Sciatic nerve (tissue), 2 donors: ENCODE data around the gene FEZ2. TPM values are rescaled to one million over a fixed set of nuclear protein-coding genes. Genes with fewer than 3 reads are reported as not detected.

Experiments
- ATAC-seq: fragments of 200-7000 bp; cut with Tn5 transposase; one replicate; pipeline ENCODE4 v1.9.1; 2020; ENCODE audit warnings: mild to moderate bottlenecking, moderate library complexity
- DNase-seq: peaks from one replicate; pipeline ENCODE4 v3.0.0-alpha.2; 2020; ENCODE audit warnings: low spot score
- intact Hi-C: fragments of 100-400 bp; cut with DNase I; formaldehyde crosslinking; loops from one replicate; pipeline ENCODE4 v1.14.2; 2022
- total RNA-seq: library from RNA; stranded (reverse); fragmentation: NEBNext Ultra II Directional; extraction: Animal tissue kit (Norgen Biotek cat#: 25700); gene quantifications from one replicate; pipeline ENCODE4 v1.2.1, GENCODE V29; 2021
- donor health status: DM: no; HTN: no; CAD: no.
- donor health status: DM: no; HTN: no; CAD: no.

Gene FEZ2
- total RNA-seq, 1 donor from 2014 or later = 89.8 TPM

GRCh38 chr2:36594849-36595248 lies 3.1 kb downstream of the FEZ2 start:
- DNase-seq (no peak), ATAC-seq (no peak)
- intact Hi-C loops = no loop called here

DNA sequence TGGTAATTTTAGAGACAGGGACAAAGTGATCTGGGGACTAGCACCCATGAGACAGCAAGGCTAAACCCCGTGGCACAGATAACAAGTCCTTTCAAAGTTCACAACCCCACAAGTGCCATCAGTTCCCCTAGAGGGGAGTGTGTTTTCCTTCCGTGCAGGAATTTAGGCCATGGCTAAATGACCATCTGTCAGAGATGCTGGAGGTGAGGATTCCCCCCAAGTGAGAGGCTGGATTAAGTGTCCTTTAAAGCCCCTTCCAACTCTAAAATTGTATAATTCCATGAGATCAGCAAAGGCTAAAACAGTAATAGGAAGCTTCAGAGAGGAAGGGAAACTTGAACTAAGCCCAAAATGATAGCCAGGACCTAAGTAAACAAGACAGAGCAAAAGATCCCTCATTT lies 8.7 kb downstream of the FEZ2 start:
- DNase-seq = no peak
- ATAC-seq = peak; percentile 26
- intact Hi-C loops = no loop called here

DNA sequence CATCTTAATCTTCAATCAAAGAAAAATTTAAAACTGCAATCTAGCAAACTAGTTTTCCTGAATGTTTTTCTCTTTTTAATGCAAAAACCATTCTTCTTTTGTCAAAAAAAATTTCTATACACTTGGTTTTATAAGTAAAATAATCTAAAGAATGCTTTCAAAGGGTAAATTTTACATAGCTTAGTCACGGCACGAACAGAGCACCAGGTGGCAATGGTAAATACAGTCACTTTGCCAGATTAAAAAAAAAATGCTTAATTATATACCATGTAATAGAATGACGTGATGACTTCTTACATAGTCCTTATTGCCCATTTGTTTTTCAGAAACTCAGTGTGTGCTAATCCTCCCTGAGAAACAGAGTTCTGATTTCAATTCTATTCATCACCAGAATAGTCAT lies 10.4 kb downstream of the FEZ2 start:
- DNase-seq (no peak), ATAC-seq (no peak)
- intact Hi-C loops = no loop called here

GRCh38 chr2:36587101-36587500 lies 10.9 kb downstream of the FEZ2 start:
- intact Hi-C loops = no loop called here
- no peak for ATAC-seq
- DNase-seq = no peak

DNA sequence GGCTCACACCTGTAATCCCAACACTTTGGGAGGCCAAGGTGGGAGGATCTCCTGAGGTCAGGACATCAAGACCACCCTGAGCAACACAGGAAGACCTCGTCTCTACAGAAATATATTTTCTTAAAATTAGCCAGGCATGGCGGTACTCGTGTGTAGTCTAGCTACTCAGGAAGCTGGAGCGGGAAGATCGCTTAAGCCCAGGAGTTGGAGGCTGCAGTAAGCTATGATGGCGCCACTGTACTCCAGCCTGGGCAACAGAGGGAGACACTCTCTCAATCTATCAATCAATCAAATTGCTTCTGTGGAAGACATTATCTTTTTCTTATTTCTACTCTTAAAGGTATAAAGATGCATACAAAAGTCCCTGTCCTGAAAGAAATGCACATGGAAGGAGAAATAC lies 11.3 kb downstream of the FEZ2 start:
- intact Hi-C loops = no loop called here
- DNase-seq (no peak), ATAC-seq (no peak)

DNA sequence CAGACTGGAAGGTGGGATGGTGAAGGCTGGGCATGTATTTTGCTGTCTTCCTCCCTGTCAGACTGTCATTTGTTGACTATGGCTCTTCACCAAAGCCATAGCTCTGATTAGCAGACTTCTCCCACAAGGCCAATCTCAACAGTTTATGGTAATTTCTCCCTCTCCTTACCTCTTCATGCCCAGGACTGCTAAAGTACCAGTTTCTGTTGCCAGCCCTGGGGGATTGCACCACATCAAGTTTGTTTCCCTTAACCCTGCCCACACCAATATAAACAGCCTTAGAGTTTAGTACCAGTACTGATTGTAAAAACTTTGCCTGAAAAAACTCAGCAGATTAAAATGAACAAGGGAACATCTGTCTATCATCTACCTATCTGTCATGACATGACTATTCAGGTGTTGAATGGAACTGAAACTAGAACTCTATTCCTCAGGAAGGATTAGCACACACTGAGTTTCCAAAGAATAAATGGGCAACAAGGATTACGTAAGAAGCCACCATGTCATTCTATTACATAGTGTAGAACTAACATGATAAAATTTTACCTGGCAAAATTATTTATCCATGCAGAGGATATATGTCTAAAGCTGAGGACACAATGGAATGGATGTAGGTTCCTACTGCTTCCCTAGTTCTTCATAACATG lies 13.7 kb downstream of the FEZ2 start:
- intact Hi-C loops = no loop called here
- DNase-seq (no peak), ATAC-seq (no peak)

DNA sequence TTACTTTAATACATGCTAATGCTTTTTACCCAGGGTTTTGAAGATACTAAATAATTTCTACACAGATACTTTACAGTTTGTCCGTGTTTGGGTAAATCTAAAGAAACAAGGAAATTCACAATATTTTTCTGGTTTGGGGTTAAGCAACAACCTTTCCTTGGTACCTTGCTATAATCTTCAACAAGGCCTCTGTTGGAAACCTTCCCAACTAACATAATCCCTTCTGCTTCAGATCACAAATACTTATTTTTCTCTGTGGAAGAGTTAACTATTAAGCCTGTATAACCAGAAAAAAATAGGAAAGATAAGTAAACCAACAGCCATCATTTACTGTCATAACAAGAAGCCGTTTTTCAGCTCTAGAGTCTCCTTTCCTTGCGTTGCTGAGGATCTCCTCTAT lies 15.0 kb downstream of the FEZ2 start:
- intact Hi-C loops = no loop called here
- no peak for ATAC-seq

GRCh38 chr2:36582538-36582937 lies 15.4 kb downstream of the FEZ2 start:
- intact Hi-C loops = no loop called here
- ATAC-seq = no peak
- DNase-seq = no peak

More for the DNA sequence above, 15.0 kb downstream of the FEZ2 start:
- DNase-seq = no peak

- no peak for DNase-seq
- intact Hi-C loops = no loop called here
- no peak for ATAC-seq
Observed at GRCh38 chr2:36579297-36579664, 18.7 kb downstream of the FEZ2 start.

DNA sequence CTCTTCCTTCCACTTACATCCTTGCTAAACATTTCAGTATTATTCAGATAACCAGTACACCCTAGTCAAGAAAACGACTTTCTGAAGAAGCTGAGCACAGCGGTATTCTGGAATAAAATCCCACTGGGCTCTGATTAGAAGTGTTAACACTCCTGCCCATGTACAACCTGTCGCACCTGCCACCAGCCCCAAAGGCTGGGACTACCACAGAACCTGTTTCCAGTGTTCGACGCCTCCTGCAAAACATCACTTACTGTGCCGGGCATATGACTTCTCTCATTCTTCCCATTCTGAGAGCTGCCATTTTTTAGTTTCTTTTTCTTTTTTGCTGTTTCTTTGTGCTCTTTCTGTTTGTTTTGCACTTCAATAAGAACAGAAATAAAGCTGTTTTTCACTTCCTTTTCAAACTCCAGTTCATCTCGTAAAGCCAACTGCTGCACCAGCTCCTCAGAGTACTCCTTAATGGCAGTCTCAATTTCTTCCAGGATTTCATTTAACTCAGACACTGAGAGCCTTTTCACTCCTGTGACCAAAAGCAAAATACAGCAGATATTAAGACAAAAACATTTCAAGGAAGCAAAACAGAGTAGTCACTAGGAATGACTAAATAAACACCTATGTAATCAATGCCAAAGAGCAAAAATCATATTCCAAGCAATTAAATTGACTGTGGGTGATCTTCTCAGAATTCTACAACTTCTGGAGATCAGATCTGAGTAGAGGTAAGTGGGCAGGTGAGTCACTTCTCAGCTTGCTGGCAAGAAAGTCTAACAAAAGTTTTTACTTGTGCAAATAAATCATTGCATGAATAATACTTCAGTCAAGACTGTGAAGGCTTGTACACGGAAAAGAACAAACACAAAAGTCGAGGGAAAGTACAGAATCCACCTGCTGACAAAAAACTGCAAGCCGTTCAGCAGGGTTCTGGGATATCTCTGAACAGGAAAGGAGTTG lies 19.3 kb downstream of the FEZ2 start:
- intact Hi-C loops = no loop called here
- ATAC-seq (no peak), DNase-seq (no peak)

DNA sequence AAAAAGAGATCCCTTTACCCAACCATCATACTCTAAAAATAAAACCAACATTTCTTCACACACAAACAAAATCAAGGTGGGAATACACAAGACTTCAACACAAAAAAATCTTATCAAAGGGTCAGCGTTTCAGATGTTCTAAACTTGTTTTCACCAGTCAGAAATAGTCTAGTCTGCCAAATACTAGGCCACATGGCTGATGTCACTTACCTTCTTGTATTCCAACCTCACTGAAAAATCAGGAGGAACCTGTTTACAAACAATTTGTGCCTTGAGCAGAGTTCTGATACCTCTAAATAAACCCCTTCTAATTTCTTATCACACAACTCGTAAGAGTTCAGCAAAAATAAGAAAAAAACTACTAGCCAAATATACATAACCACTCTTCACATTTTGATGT lies 20.1 kb downstream of the FEZ2 start:
- DNase-seq = no peak
- intact Hi-C loops = no loop called here
- ATAC-seq = no peak

GRCh38 chr2:36574560-36574959 lies 23.4 kb downstream of the FEZ2 start:
- DNase-seq = no peak
- intact Hi-C loops = no loop called here
- no peak for ATAC-seq

GRCh38 chr2:36573165-36573564 lies 24.8 kb downstream of the FEZ2 start:
- intact Hi-C loops = no loop called here
- ATAC-seq (no peak), DNase-seq (no peak)

GRCh38 chr2:36572719-36573059 lies 25.3 kb downstream of the FEZ2 start:
- ATAC-seq (no peak), DNase-seq (no peak)
- intact Hi-C loops = no loop called here

GRCh38 chr2:36572054-36572718 lies 25.8 kb downstream of the FEZ2 start:
- intact Hi-C loops = no loop called here
- DNase-seq (no peak), ATAC-seq (no peak)

DNA sequence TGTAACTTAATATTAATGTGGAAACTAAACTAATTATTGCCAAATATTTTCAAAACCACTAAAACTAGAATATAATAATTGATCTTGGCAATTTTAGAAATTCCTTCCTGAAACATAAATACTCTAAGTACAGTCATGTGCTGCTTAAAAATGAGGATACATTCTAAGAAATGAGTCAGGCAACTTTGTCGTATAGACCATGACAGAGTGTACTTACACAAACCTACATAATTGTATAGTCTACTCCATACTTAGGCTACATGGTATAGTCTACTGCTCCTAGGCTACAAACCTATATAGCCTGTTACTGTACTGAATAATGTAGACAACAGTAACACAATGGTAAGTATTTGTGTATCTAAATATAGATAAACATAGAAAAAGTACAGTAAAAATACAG lies 27.6 kb downstream of the FEZ2 start:
- intact Hi-C loops = no loop called here

DNA sequence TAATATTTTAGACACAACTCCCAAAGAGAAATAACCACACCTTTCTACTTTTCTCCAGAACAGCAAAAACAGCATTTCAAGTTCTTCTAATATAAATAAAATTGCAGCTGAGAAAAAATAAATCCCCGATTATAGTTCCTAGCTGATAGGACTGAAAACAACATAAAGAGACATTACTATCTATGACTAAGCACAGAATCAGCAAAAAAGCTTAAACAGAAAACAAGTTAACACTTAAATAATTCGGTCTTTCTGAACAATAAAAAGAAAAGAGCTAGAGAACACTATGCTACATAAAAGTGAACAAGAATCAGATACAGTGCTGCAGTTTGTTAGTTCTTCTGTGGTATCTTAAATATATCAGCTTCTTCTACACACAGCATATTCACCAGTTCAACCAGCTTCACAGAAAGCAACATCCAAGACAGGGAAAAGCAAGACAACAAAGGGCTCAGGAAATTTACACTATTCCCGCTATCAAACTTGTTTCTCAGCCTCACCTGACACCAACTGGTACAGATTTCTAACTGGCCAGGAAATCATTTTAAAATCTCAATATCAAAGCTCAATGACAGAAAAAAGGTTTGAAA lies 28.6 kb downstream of the FEZ2 start:
- ATAC-seq = no peak
- intact Hi-C loops = no loop called here

More for the DNA sequence above, 27.6 kb downstream of the FEZ2 start:
- no peak for ATAC-seq
- no peak for DNase-seq

DNA sequence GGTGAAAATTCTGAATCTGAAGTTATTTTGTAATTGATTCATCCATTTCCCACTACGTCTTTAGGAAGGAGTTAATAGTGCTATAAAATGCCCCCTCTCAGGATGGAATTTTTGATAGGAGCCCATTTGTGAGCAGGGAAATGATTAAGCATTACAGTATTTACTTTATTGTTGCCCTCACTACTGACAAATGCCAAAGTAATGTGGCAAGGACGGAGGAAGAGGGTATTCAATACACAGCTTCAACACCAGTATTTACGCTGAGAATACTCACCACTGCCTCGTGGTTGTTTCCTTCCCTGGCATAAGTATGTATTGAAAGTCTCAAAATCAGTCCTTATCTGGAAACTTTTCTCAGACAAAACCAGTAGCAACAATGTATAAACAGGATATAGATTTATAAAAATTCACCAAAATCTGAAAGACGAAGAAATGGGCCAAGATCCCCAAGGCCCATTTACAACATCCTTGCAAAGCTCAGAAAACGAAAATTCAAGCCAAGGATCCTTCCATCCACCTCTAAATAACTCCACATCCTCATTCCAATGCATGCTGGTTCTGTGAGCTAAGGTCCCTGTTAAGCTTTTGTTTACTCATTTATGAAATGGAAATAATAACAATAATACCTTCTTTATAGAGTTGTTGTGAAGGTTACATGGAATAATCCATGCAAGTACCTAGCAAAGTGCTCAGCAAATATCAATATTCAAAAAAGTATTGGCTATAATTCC lies 29.3 kb downstream of the FEZ2 start:
- intact Hi-C loops = no loop called here
- no peak for ATAC-seq
- DNase-seq = no peak

More for the DNA sequence above, 28.6 kb downstream of the FEZ2 start:
- no peak for DNase-seq
